HL-60/S4 treated with phorbol 12-myristate 13-acetate at 8.2 ng/mL for 4 days and 3 days (cell line): ENCODE results near the gene PUS10.
"Not testable (repeated sequence)": the region's sequence is repeated elsewhere in the genome, so short reads cannot be mapped to it uniquely, and the experiment has no call there.

Experiments
- in situ Hi-C: fragments of 300-500 bp; cut with MboI; formaldehyde crosslinking; loops from 2 replicates; pipeline ENCODE4 v1.15.0; 2022; ENCODE audit warnings: low sequenced_read_pairs

Gene PUS10

GRCh38 chr2:61017556-61018317 is at the start of gene PUS10, which contains the start of gene PEX13:
TSS of gene PUS10 (minus strand) at chr2:61018255. CDS start at chr2:61011890, 6,365 bp downstream.
TSS of gene PEX13 (plus strand) at chr2:61017720. CDS start at chr2:61017760, 40 bp downstream.
- in situ Hi-C loops = no loop called here

DNA sequence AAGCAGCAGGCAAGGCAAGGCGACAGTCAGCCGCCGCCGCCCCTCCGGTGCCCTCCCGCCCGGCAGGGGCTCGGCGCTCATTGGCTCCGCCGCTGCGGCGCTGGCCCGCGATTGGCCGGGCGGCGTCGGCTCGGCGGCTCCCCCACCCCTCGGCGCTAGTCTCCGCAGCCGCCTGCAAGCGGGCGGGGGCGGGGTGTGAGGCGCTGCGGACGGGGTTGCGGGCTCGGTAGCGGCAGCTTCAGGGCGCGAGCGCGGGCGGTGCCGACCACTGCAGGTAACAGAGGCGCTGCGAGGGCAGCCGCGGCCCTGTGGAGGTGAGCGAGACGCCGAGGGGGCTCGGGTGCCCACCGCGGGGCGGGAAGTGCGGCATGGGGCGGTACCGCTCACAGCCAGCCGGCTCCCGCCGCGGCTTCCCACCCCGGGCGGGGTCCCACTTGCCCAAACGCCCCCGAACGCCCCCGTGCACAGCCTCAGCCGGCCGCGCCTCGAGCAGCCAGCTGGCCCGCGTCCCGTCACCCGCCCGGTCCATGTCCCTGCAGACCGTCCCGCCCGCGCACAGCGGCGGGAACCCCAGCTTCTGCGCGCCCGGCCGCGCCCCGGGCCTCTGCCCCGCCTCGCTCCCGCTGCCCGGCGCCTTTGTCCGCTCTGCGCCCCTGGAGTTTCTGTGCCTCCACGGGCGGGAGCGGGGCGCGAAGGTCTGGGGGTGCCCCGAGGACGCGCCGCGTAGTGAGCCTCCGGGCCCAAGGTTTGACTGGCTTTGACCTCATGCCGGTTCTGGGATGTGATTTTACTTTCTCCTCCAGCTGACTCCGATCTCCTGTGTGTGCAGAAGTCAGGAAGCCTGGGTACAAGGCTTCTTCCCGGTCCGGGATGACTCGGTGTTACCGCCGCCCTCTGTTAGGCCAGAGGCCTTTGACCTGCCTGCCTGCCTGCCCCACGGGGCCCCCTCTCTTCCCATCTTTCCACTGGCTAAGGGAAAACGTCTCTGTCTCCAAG is 48.0 kb upstream of the PUS10 start, which contains the start of gene SANBR:
SANBR (plus strand) TSS at position 158 of the 996 bp plus-strand sequence. CDS start 4,480 bp downstream, outside the sequence.
- in situ Hi-C loops = no loop called here

- in situ Hi-C loops = no loop called here
Measured at GRCh38 chr2:61059382-61059781, 41.3 kb upstream of the PUS10 start.

- in situ Hi-C loops = no loop called here
Measured at GRCh38 chr2:61057562-61057961, 39.5 kb upstream of the PUS10 start.

DNA sequence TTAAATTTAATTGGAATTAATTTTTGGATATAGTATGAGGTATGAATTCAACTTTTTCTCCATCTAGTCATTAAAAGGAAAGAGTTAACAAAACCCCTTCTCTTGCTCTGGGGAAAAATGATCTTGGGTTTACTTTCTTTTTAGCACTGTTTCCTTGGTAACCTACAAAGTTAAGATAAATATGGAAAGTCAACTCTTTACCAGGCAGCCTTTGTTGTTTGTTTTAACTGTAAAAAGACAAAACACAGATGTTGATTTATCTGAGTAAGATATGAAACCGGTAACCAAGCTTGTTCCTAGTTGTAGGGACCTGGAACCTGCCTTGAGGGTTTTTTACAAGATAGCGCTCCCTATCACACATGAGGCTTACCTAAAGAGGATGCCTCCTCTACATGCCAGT is 37.5 kb upstream of the PUS10 start:
- in situ Hi-C loops = no loop called here

DNA sequence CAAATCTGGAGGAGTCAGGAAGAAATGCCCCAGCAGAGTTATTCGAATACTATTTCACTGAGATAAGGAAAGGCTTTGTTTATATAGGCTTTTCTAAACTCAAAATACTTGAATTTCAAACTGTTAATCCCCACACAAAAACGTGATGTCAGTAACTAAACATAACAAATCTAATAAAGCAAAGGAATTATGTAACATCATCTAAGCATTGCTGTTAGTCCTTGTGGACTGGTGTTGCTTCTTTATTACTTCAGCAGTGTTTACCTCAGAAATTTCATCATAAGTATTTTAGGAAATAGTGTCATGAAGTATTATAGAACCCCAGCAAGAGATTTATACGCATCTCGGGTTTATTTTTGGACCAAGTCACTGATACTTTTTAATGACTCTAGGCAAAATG is 27.9 kb upstream of the PUS10 start:
- in situ Hi-C loops = no loop called here

DNA sequence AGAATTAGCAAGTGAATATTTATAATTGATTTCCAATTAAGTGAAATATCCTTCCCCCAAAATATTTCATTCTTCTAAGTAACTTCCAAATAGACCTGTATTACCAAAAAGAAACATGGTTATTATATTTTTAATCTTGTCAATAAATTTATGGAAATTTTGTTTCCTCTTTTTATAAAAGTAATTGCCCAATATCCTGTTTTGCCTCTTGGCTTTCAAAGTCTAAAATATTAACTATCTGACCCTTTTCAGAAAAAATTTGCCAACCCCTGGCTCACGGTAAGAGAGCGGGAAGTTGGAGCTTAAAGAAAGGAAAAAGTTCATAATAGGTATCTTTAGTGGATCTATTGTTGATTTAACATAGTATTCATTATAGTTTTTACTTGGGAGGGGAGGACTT is 27.2 kb upstream of the PUS10 start:
- in situ Hi-C loops = no loop called here

- in situ Hi-C loops = no loop called here
Measured at GRCh38 chr2:61044636-61045035, 26.6 kb upstream of the PUS10 start.

DNA sequence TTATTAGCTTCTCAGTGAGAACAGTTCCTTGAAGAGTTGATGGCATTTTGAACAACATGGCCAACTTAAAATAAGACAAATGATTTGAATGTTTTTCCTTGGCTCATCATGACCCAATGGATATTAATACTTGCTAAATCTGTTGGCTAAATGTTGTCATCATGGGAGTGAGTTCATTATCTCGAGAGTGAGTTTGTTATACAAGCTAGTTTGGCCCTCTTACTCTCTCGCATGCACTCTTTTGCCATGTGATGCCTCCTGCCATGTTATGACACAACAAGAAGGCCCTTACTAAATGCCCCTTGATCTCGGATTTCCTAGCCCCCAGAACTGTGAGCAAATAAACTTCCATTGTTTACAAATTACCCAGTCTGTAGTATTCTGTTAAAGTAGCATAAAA is 24.8 kb upstream of the PUS10 start:
- in situ Hi-C loops = no loop called here

DNA sequence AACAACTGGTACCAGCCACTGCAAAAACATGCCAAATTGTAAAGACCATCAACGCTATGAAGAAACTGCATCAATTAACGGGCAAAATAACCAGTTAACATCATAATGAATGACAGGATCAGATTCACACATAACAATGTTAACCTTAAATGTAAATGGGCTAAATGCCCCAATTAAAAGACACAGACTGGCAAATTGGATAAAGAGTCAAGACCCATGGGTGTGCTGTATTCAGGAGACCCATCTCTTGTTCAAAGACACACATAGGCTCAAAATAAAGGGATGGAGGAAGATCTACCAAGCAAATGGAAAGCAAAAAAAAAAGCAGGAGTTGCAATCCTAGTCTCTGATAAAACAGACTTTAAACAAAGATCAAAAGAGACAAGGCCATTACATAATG is 18.6 kb upstream of the PUS10 start:
- in situ Hi-C loops = not testable (repeated sequence)

DNA sequence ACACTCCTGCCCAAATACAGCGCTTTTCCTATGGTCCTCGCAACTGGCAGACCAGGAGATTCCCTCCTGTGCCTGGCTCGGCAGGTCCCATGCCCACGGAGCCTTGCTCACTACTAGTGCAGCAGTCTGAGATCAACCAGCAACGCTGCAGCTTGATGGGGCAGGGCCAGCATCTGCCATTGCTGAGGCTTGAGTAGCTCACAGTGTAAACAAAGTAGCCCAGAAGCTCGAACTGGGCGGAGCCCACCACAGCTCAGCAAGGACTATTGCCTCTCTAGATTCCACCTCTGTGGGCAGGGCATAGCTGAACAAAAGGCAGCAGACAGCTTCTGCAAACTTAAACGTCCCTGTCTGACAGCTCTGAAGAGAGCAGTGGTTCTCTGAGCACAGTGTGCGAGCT is 16.5 kb upstream of the PUS10 start:
- in situ Hi-C loops = not testable (repeated sequence)

- in situ Hi-C loops = no loop called here
Measured at GRCh38 chr2:61029533-61029932, 11.5 kb upstream of the PUS10 start.

DNA sequence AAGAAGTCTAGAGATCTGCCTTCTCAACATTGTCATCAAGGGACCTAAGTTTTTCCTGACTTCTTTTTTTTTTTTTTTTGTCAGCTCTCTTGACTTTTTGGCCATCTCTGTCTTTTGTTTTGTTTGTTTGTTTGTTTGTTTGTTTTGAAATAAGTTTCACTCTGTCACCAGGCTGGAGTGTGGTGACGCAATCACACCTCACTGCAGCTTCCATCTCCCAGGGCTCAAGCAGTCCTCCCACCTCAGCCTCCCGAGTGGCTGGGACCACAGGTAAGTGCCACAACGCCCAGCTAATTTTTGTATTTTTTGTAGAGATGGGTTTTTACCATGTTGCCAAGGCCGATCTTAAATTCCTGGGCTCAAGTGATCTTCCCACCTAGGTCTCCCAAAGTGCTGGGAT is 5.6 kb upstream of the PUS10 start:
- in situ Hi-C loops = no loop called here

GRCh38 chr2:61021228-61021660 is 3.2 kb upstream of the PUS10 start:
- in situ Hi-C loops = no loop called here

DNA sequence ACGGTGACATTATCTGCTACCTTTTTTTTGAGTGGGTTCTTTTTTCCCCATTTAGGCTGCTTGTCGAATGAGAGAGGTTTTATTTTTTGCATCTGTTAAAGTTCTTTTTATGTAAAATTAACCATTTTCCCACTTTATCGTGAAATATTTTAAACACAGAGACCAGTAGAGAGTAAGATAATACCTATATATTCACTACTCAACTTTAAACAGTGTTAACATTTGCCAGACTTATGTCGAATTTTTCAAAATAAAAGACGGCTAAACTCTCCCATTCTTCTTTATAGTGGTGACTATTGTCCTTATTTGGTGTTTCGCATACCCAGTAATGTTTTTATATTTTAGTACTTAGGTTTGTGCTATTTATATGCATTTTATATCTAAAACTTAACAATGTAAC is 743 bp upstream of the PUS10 start:
- in situ Hi-C loops = no loop called here

DNA sequence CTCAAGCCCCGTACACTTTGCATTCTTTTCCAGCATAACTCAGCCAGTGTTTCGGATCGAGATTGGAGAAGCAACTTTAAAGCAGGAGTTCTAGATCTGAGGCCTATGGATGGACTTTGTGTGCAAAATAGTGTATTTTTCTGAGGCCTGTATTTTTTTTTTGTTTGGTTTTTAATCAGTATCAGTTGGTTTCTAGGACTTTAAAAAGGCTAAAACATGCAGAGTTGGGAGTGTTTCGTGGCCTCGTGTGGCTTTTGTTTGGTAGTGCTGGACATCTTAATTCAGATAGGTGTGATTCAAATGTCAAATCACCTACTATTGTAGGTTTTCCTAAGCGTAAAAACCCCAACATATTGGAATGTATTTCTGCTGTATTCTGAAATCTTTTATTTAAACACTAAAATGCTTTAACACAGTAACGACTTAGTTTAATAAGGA is 282 bp upstream of the PUS10 start:
- in situ Hi-C loops = no loop called here

- in situ Hi-C loops = no loop called here
Measured at GRCh38 chr2:61017003-61017555, 976 bp downstream of the PUS10 start.

- in situ Hi-C loops = no loop called here
Measured at GRCh38 chr2:61016392-61017002, 1.6 kb downstream of the PUS10 start.

DNA sequence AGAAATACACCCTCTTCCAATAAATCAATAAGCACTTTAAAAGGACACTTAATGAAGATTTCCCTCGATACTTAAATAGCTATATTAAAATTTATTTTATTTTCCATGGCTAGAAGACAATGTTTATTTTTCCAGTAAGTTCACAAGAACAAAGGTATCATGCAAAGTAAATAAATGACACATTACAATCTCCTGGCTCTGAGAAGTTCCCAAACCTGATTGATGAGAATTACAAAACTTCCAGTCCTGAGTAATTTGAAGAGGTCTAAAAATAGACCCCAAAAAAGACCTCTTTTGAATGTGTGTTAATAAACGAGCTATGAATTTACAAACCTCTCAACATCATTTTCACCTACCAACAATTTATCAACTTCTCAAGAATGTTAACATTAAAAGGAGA is 2.1 kb downstream of the PUS10 start:
- in situ Hi-C loops = no loop called here

DNA sequence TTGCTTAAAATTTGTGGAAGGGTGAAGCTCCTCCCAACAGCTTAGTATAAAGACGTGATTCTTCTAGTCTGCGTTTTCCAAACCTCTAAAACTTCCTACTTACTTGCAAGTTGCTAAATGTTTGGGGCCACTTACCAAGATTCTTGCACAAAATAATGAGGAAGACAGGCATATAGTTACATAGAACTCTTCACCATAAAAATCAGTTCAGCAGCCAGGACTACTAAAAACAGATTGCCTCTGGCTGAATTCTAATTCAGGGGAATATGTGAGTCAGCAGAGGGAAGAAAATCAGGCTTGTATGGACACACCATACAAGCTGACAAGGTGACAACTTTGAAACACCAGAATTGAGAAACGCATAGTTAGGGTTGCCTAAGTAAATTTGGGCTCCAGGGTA is 3.3 kb downstream of the PUS10 start:
- in situ Hi-C loops = no loop called here

DNA sequence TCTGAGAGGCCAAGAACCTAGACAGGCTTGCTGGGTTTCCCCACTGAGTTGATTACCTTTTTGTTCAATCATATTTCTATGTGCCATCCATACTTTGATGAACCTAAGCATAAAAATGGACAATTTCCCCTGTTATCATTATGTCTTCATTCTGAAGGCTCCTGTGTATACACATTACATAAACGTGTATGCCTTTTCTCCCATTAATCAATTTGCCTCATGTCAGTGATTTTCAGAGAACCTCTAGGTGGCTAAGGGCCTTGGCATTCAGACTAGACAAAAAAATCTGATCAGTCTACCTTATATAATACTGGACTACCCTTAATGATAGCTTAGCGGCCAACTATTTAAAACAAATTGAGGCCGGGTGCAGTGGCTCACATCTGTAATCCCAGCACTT is 4.7 kb downstream of the PUS10 start:
- in situ Hi-C loops = no loop called here
